NCI-H345 treated with DMSO at 0.1 percent for 48 hours (cell line): Measurements from ENCODE around the gene BMPR1B.
"Not testable (repeated sequence)": the region's sequence is repeated elsewhere in the genome, so short reads cannot be mapped to it uniquely, and the experiment has no call there.

ENCODE experiments used
- DNase-seq: peaks from one replicate; lab custom pipeline; 2025; ENCODE audit not compliant: unreplicated experiment; lab: John Stamatoyannopoulos, UW

Gene BMPR1B

DNA sequence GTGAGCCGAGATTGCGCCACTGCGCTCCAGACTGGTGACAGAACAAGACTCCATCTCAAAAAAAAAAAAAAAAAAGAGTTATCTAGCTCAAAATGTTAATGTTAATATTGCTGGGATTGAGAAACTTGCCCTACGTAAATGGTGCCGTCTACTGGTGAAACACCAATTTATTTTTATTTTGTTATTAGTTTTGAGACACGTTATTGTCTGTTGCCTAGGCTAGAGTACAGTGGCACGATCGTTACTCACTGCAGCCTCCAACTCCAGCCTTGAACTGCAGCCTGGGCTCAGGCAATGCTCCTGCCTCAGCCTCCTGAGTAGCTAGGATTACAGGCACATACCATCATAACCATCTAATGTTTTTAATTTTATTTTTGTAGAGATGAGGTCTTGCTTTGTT, 262.8 kb downstream of the BMPR1B start:
- no peak for DNase-seq

DNA sequence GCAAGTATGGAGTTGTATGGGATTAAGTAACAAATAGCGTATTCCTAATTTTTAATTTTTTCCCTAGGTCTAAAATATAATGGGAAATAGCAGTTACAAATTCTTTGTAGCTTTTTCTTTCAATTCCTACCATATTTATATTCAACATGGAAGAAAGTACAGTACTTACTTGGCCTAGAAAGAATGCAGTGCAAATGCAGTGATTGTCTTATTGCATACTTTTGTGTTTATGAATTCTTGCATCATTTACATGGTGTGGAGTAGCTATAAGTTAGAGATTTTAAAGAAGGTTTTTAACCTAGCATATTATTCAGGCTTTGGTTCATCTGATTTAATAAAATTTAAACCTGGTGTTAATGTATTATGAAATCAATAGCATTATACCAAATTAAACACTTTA, 263.3 kb downstream of the BMPR1B start:
- DNase-seq = no peak

GRCh38 chr4:95023110-95023509, 265.4 kb downstream of the BMPR1B start:
- DNase-seq = no peak

GRCh38 chr4:95027905-95028618, 270.3 kb downstream of the BMPR1B start:
- DNase-seq = no peak

DNA sequence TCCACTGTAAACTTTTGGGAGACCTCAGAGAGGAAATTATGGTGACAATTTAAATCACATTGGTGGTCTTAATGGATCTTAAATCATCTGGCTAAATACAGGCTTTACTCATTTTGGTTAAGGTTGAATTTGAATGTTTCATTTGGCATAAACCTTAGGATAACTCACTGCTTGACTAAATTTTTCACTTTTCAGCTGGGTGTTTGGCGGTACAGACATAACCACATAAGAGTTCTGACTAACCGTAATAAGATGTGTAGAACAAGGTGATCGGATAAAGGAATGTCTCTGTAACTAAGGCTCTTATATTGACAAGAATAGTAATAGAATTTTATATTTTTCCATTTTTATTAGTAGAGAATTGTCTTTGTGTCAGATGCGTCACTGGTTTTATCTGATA, 281.0 kb downstream of the BMPR1B start:
- DNase-seq = no peak

- no peak for DNase-seq
Observed at GRCh38 chr4:95044324-95044837, 286.6 kb downstream of the BMPR1B start.

- DNase-seq = peak; percentile 5
Observed at GRCh38 chr4:95045429-95045828, 287.7 kb downstream of the BMPR1B start.

DNA sequence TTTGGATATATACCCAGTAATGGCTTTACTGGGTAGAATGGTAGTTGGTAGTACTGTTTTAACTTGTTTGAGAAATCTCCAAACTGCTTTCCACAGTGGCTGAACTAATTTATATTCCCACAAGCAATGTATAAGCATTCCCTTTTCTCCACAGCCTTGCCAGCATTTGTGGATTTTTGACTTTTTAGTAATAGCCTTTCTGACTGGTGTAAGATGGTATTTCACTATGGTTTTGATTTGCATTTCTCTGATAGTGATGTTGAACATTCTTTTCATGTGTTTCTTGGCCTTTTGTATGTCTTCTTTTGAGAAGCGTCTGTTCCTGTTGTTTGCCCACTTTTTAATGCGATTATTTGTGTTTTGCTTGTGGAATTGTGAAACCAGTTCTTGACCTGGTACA, 290.5 kb downstream of the BMPR1B start:
- no peak for DNase-seq

DNA sequence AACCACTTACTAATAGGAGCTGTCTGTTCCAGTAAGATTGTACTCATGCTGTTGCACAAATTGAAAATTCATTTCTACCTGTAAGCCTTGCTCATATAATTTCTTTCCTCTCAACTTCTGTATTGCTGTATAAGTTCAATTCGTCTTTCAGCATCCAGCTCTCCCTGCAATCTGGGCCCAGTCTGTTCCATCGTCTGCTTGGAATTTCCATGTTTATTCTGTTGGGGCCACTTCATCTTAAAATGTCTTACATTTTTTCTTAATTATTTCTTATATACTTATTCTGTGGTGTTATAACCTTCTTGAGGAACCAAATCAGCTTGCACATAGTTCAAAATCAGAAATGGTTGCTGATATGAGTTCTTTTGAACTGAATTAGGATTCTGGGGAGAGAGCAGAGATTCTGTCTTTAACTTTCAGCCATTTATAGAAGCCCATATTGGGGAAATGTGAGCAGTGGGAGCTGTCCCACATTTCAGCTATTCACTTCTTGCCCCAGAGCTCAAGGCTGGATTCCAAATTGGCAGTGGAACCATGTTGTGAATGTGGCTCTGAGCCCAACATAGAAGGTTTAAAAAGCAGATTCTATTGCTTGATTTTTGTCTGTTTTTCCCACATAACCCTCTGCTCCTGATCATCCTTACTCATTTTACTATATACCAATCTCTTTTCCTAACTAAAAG, 291.9 kb downstream of the BMPR1B start:
- DNase-seq = no peak

GRCh38 chr4:95050980-95051701, 293.4 kb downstream of the BMPR1B start:
- DNase-seq = no peak

- DNase-seq = no peak
Observed at GRCh38 chr4:95051702-95052020, 293.9 kb downstream of the BMPR1B start.

DNA sequence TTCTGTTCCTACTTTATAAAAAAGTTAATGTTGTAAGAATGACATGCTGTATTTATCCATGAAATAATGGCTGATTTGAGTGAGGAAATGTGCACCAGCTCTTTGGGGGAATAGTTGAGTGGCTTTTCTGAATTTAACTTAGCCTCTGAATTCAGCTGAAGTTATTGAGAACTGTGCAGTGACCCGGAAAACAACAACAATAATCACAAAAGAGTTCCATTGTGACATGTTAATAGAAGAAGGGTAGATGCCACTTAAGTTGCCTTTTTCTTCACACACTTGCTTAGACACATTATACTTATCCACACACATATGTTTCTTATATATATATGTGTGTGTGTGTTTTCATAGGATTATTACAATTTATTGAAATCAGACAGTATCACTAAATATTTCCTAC, 301.2 kb downstream of the BMPR1B start:
- no peak for DNase-seq

DNA sequence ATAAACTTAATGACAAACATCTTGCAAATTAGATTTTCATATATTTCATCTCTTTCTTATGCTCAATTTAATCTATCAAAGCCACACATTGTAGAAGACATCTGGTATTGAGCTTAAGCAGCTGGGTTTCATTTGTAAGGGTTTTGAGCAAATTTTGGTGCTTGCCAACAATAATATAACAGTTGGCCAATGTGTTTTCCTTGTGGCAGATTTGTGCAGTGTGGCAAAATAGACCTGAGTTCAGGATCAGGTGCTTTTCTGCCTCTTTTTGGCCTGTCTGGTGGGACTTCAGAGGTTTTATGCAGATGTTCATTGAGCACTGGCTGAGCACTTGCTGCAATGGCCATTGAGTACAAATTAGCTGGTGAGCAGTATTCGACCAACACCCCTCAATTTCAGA, 301.9 kb downstream of the BMPR1B start:
- DNase-seq = no peak

- no peak for DNase-seq
Observed at GRCh38 chr4:95061220-95061619, 303.5 kb downstream of the BMPR1B start.

GRCh38 chr4:95061801-95062200, 304.0 kb downstream of the BMPR1B start:
- not testable (repeated sequence) for DNase-seq

DNA sequence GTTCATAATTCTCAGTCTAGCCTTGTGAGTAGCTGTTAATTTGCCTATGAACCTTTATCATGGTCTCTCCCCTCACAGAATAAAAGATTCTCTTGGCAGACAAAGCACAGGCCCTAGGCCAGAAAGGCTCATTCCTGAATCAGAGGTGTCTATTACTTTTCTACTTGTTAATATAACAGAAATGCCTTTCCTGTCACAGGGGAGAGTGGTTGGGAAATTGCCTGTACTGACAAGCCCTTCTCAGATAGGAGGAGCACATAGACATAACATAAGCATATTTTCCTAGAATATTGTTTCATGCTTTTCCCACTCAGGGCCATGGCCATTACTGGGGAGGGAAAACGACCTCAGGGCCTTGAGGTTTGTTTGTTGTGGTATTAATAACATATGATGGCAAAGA, 308.3 kb downstream of the BMPR1B start:
- DNase-seq = no peak

GRCh38 chr4:95068401-95068800, 310.6 kb downstream of the BMPR1B start:
- DNase-seq = no peak

GRCh38 chr4:95068818-95069478, 311.2 kb downstream of the BMPR1B start:
- DNase-seq = no peak

- no peak for DNase-seq
Observed at GRCh38 chr4:95071851-95072250, 314.1 kb downstream of the BMPR1B start.

DNA sequence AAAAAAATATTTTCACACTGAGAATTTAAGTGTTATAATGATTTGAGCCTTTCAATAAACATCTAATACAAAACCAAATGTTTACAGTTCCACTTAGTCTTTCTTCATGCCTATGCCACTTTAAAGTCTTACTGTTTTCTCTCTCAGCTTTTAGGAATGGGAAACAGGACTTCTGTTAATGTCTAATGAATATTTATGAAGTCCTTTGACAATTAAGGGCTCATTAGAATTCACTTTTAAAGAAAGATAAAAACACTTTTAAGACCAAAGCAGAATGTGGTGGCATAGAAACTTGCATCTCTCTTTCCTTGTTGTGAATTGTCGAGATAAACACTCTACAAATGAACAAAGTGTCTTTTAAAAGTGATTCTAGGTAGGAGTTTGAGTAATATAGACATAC, 315.9 kb downstream of the BMPR1B start:
- no peak for DNase-seq

DNA sequence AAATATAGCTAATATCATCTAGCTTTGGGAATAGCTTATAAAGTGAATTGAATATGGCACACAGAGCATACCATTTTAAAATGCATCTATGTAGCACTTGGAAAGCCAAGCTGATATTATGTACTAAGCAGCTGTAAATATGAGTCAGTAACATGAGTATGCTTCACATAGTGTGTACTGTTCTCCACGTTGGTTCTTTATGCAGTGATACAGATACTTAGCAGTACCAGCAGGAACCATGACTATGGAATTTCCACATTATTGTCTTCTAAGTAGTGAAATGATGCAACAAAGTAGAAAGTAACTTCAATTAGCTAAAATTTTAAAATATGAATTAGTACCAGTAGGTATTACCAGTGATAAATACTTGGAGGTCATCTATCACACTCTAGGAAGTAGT, 320.1 kb downstream of the BMPR1B start:
- no peak for DNase-seq

GRCh38 chr4:95080969-95081368, 323.2 kb downstream of the BMPR1B start:
- DNase-seq = no peak
